ENCODE measurements around the gene NAGS.
"Not testable (repeated sequence)": the region's sequence is repeated elsewhere in the genome, so short reads cannot be mapped to it uniquely, and the experiment has no call there.

The NAGS gene

GRCh38 chr17:44004077-44004760 is at the start of gene NAGS:
Gene NAGS (plus strand): TSS chr17:44004622. CDS start chr17:44004664, 42 bp downstream.
- no peak for DNase-seq (ENCODE audit: low read depth)

- no peak for DNase-seq (ENCODE audit: low read depth)
Observed at GRCh38 chr17:43956222-43956621, 48.2 kb upstream of the NAGS start.

GRCh38 chr17:43958748-43959352 is 45.6 kb upstream of the NAGS start:
- no peak for DNase-seq (ENCODE audit: low read depth)

GRCh38 chr17:43961292-43961691 is 43.1 kb upstream of the NAGS start:
- DNase-seq (ENCODE audit: low read depth): not testable (repeated sequence)

- no peak for DNase-seq (ENCODE audit: low read depth)
Observed at GRCh38 chr17:43961954-43962353, 42.5 kb upstream of the NAGS start.

GRCh38 chr17:43962479-43962878 is 41.9 kb upstream of the NAGS start:
- DNase-seq (ENCODE audit: low read depth): no peak

GRCh38 chr17:43966276-43966675 is 38.1 kb upstream of the NAGS start:
- DNase-seq (ENCODE audit: low read depth): no peak

- no peak for DNase-seq (ENCODE audit: low read depth)
Observed at GRCh38 chr17:43967251-43967875, 37.1 kb upstream of the NAGS start.

GRCh38 chr17:43970366-43970765 is 34.1 kb upstream of the NAGS start:
- no peak for DNase-seq (ENCODE audit: low read depth)

- not testable (repeated sequence) for DNase-seq (ENCODE audit: low read depth)
Observed at GRCh38 chr17:43971436-43971835, 33.0 kb upstream of the NAGS start.

GRCh38 chr17:43972444-43973212 is 31.8 kb upstream of the NAGS start:
- DNase-seq (ENCODE audit: low read depth): not testable (repeated sequence)

GRCh38 chr17:43974382-43975266 is 29.8 kb upstream of the NAGS start:
- no peak for DNase-seq (ENCODE audit: low read depth)

GRCh38 chr17:43975898-43976297 is 28.5 kb upstream of the NAGS start:
- DNase-seq (ENCODE audit: low read depth): no peak

GRCh38 chr17:43976963-43977837 is 27.2 kb upstream of the NAGS start:
- no peak for DNase-seq (ENCODE audit: low read depth)

GRCh38 chr17:43978078-43978477 is 26.3 kb upstream of the NAGS start:
- no peak for DNase-seq (ENCODE audit: low read depth)

- DNase-seq (ENCODE audit: low read depth): no peak
Observed at GRCh38 chr17:43979011-43979410, 25.4 kb upstream of the NAGS start.

GRCh38 chr17:43979671-43980070 is 24.8 kb upstream of the NAGS start:
- no peak for DNase-seq (ENCODE audit: low read depth)

GRCh38 chr17:43982171-43982570 is 22.3 kb upstream of the NAGS start:
- no peak for DNase-seq (ENCODE audit: low read depth)

- no peak for DNase-seq (ENCODE audit: low read depth)
Observed at GRCh38 chr17:43983196-43983514, 21.3 kb upstream of the NAGS start.

GRCh38 chr17:43983515-43984411 is 20.7 kb upstream of the NAGS start:
- no peak for DNase-seq (ENCODE audit: low read depth)
